ENCODE data around the gene VEZT. TPM values are rescaled to one million over a fixed set of nuclear protein-coding genes. Genes with fewer than 3 reads are reported as not detected.
A peak's percentile ranks its signal among the peaks of the same experiment; 100 is the strongest.

The VEZT gene
- total and polyA plus RNA-seq, 8 donors = 14.9 to 44.5 (median 30.0) TPM

- intact Hi-C loops (cut with DNase I) = no loop called here
- no peak for FAIRE-seq
- no peak for DNase-seq
- Histone ChIP-seq H3K4me1 (peaks cover 0 to 7% (median 5%) of the 10 kb centered on the region in 3 donors), H3K9me3 (no peaks in the 10 kb centered on the region), H3K36me3 (no peaks in the 10 kb centered on the region), H3K4me3 (no peak overlapping the region), H3K27me3 (no peaks in the 10 kb centered on the region), H3K27ac (no peak overlapping the region)
- ATAC-seq = no peak
- WGBS, 2 donors = 87 to 89% methylated on average over 4 of the region's 4 CpGs
- TF ChIP-seq CTCF (IDR thresholded peaks at IDR 0.05) = no peak
Measured at GRCh38 chr12:95316798-95317197, 99.2 kb downstream of the VEZT start.

GRCh38 chr12:95318071-95318545 is 100.5 kb downstream of the VEZT start:
- FAIRE-seq (no peak), ATAC-seq (peak; percentile 61 to 91 (median 83)), DNase-seq (no peak)
- no peak for TF ChIP-seq CTCF (IDR thresholded peaks at IDR 0.05)
- Histone ChIP-seq H3K9me3 (no peaks in the 10 kb centered on the region), H3K27ac (peak overlapping the region in 2 of 4 donors; percentile 55 to 67), H3K4me3 (no peak overlapping the region), H3K27me3 (no peaks in the 10 kb centered on the region), H3K4me1 (peaks cover 0 to 7% (median 5%) of the 10 kb centered on the region in 3 donors), H3K36me3 (no peaks in the 10 kb centered on the region)
- intact Hi-C loops (cut with DNase I) = no loop called here
- WGBS, 2 donors = 35 to 38% methylated on average over 2 of the region's 2 CpGs

- Histone ChIP-seq H3K4me1 (peaks cover 0 to 7% (median 5%) of the 10 kb centered on the region in 3 donors), H3K9me3 (no peaks in the 10 kb centered on the region), H3K4me3 (no peak overlapping the region), H3K27ac (no peak overlapping the region), H3K36me3 (no peaks in the 10 kb centered on the region), H3K27me3 (no peaks in the 10 kb centered on the region)
- TF ChIP-seq CTCF (IDR thresholded peaks at IDR 0.05) = no peak
- FAIRE-seq (no peak), ATAC-seq (peak in 1 of 4 donors; percentile 19), DNase-seq (no peak)
- 92 to 100% methylated on average over 1 of the region's 1 CpG for WGBS, 2 donors
- intact Hi-C loops (cut with DNase I) = no loop called here
Measured at GRCh38 chr12:95319694-95320331, 102.2 kb downstream of the VEZT start.

GRCh38 chr12:95321516-95322246 is 104.1 kb downstream of the VEZT start:
- 64 to 89% methylated on average over 3 of the region's 3 CpGs for WGBS, 2 donors
- Histone ChIP-seq H3K4me1 (peaks cover 0 to 11% (median 5%) of the 10 kb centered on the region in 3 donors), H3K4me3 (no peak overlapping the region), H3K36me3 (no peaks in the 10 kb centered on the region), H3K27me3 (no peaks in the 10 kb centered on the region), H3K27ac (no peak overlapping the region), H3K9me3 (no peaks in the 10 kb centered on the region)
- no peak for TF ChIP-seq CTCF (IDR thresholded peaks at IDR 0.05)
- ATAC-seq = no peak
- DNase-seq = no peak
- intact Hi-C loops (cut with DNase I) = no loop called here
- no peak for FAIRE-seq

GRCh38 chr12:95322326-95322725 is 104.7 kb downstream of the VEZT start:
- Histone ChIP-seq H3K4me1 (peaks cover 0 to 11% (median 5%) of the 10 kb centered on the region in 3 donors), H3K9me3 (no peaks in the 10 kb centered on the region), H3K27ac (no peak overlapping the region), H3K36me3 (no peaks in the 10 kb centered on the region), H3K27me3 (no peaks in the 10 kb centered on the region), H3K4me3 (no peak overlapping the region)
- DNase-seq (no peak), ATAC-seq (no peak), FAIRE-seq (no peak)
- 81 to 84% methylated on average over 4 of the region's 4 CpGs for WGBS, 2 donors
- TF ChIP-seq CTCF (IDR thresholded peaks at IDR 0.05) = no peak
- intact Hi-C loops (cut with DNase I) = no loop called here
